Loucy (cell line): ENCODE data around the gene SLAMF1.

Experiments used
- H2AFZ ChIP-seq: fragments of 200-600 bp; sonication (generic); 2 replicates; pipeline ENCODE4 v1.6.0; 2016; ENCODE audit warnings: antibody characterized with exemption, mild to moderate bottlenecking, low read length, moderate library complexity
- H3F3A ChIP-seq: fragments of 200-600 bp; 2 replicates; pipeline ENCODE4 v1.6.0; 2016; ENCODE audit warnings: antibody characterized with exemption, low read depth, mild to moderate bottlenecking
- H3K27me3 ChIP-seq: fragments of 200-600 bp; sonication (generic); 2 replicates; pipeline ENCODE4 v1.6.1; 2014; ENCODE audit warnings: low read length, mild to moderate bottlenecking; ENCODE audit not compliant: insufficient read depth, poor library complexity, severe bottlenecking
- H3K36me3 ChIP-seq: fragments of 200-600 bp; sonication (generic); 2 replicates; pipeline ENCODE4 v1.6.1; 2016; ENCODE audit warnings: low read length; ENCODE audit not compliant: insufficient read depth
- H3K4me1 ChIP-seq: fragments of 200-600 bp; sonication (generic); 2 replicates; pipeline ENCODE4 v1.5.1; 2014; ENCODE audit warnings: low read length, mild to moderate bottlenecking; ENCODE audit not compliant: insufficient read depth, poor library complexity, severe bottlenecking
- H3K4me2 ChIP-seq: fragments of 200-600 bp; sonication (generic); 2 replicates; pipeline ENCODE4 v1.6.0; 2014; ENCODE audit warnings: antibody characterized with exemption, low read length, low read depth, mild to moderate bottlenecking; ENCODE audit not compliant: poor library complexity, severe bottlenecking
- H3K4me3 ChIP-seq: fragments of 200-600 bp; sonication (generic); 2 replicates; pipeline ENCODE4 v1.5.1; 2014; ENCODE audit warnings: low read length, mild to moderate bottlenecking, mixed read lengths; ENCODE audit not compliant: poor library complexity, severe bottlenecking
- H3K79me2 ChIP-seq: fragments of 200-600 bp; sonication (generic); 2 replicates; pipeline ENCODE4 v1.6.1; 2014; ENCODE audit warnings: low read length; ENCODE audit not compliant: insufficient read depth
- H3K9ac ChIP-seq: fragments of 200-600 bp; sonication (generic); 2 replicates; pipeline ENCODE4 v1.6.0; 2014; ENCODE audit warnings: mild to moderate bottlenecking, low read depth, low read length, moderate library complexity; ENCODE audit not compliant: poor library complexity, severe bottlenecking
- H3K9me2 ChIP-seq: fragments of 200-600 bp; sonication (generic); replicated peaks from 2 replicates; pipeline ENCODE4 v1.6.1; 2016; ENCODE audit warnings: low read depth, low read length, mixed read lengths
- H3K9me3 ChIP-seq: fragments of 200-600 bp; sonication (generic); 2 replicates; pipeline ENCODE4 v1.6.1; 2014; ENCODE audit warnings: mild to moderate bottlenecking, antibody characterized with exemption, low read length, low read depth; ENCODE audit not compliant: insufficient read depth
- H4K20me1 ChIP-seq: fragments of 200-600 bp; sonication (generic); 2 replicates; pipeline ENCODE4 v1.6.0; 2014; ENCODE audit warnings: antibody characterized with exemption, low read length, mild to moderate bottlenecking; ENCODE audit not compliant: insufficient read depth, poor library complexity, severe bottlenecking
- CTCF ChIP-seq: fragments of 200-600 bp; sonication (generic); conservative IDR thresholded peaks from 2 replicates; pipeline ENCODE4 v1.5.1; 2014; ENCODE audit warnings: mild to moderate bottlenecking, antibody characterized with exemption, low read length
- EZH2phosphoT487 ChIP-seq: fragments of 200-600 bp; IDR thresholded peaks from 2 replicates; pipeline ENCODE4 v1.6.1; 2018; ENCODE audit warnings: antibody characterized with exemption, mild to moderate bottlenecking, moderate library complexity, borderline replicate concordance

The SLAMF1 gene

GRCh38 chr1:160579216-160579701 is 67.6 kb downstream of the SLAMF1 start, which contains the start of gene CD84:
Gene CD84 (minus strand): TSS chr1:160579496. CDS start chr1:160579437, 59 bp downstream.
- H3K4me2 ChIP-seq = peak within 1 kb of the TSS; percentile 78
- H3K36me3 ChIP-seq = no peaks in the 10 kb centered on the region
- H3K4me3 ChIP-seq = peak within 1 kb of the TSS; percentile 74
- peaks cover 31% of the 10 kb centered on the region for H3K79me2 ChIP-seq
- H3K9ac ChIP-seq = peak within 1 kb of the TSS; percentile 75
- no peaks in the 10 kb centered on the region for H4K20me1 ChIP-seq
- H3K9me2 ChIP-seq = no peaks in the 10 kb centered on the region
- peaks cover 3% of the 10 kb centered on the region; the same call in 1 of the 2 replicates for H3K9me3 ChIP-seq
- H3K4me1 ChIP-seq = peaks cover 69% of the 10 kb centered on the region
- H3K27me3 ChIP-seq = peaks cover 5% of the 10 kb centered on the region
- no peaks in the 10 kb centered on the region for H3F3A ChIP-seq
- peak within 1 kb of the TSS; percentile 77 for H2AFZ ChIP-seq
- TF ChIP-seq EZH2phosphoT487 = no peak
- TF ChIP-seq CTCF = no peak

- peak overlapping the region; percentile 74 for H3K4me3 ChIP-seq
- peaks cover 5% of the 10 kb centered on the region for H3K27me3 ChIP-seq
- H4K20me1 ChIP-seq = no peaks in the 10 kb centered on the region
- peaks cover 31% of the 10 kb centered on the region for H3K79me2 ChIP-seq
- no peaks in the 10 kb centered on the region for H3K9me2 ChIP-seq
- TF ChIP-seq CTCF (no peak), EZH2phosphoT487 (no peak)
- peak overlapping the region; percentile 75 for H3K9ac ChIP-seq
- no peaks in the 10 kb centered on the region for H3K36me3 ChIP-seq
- no peaks in the 10 kb centered on the region for H3F3A ChIP-seq
- H2AFZ ChIP-seq = peak overlapping the region; percentile 77
- H3K9me3 ChIP-seq = peaks cover 3% of the 10 kb centered on the region; the same call in 1 of the 2 replicates
- peaks cover 69% of the 10 kb centered on the region for H3K4me1 ChIP-seq
- H3K4me2 ChIP-seq = peak overlapping the region; percentile 78
These were observed 68.2 kb downstream of the SLAMF1 start for GRCh38 chr1:160578525-160579191.

- H3K36me3 ChIP-seq = no peaks in the 10 kb centered on the region
- no peaks in the 10 kb centered on the region for H3K9me2 ChIP-seq
- H3F3A ChIP-seq = no peaks in the 10 kb centered on the region
- peaks cover 69% of the 10 kb centered on the region for H3K4me1 ChIP-seq
- peak overlapping the region; percentile 74 for H3K4me3 ChIP-seq
- peak overlapping the region; percentile 75 for H3K9ac ChIP-seq
- H3K79me2 ChIP-seq = peaks cover 32% of the 10 kb centered on the region
- H2AFZ ChIP-seq = no peak overlapping the region
- H3K4me2 ChIP-seq = peak overlapping the region; percentile 78
- no peaks in the 10 kb centered on the region for H4K20me1 ChIP-seq
- peaks cover 10% of the 10 kb centered on the region for H3K27me3 ChIP-seq
- peaks cover 3% of the 10 kb centered on the region; the same call in 1 of the 2 replicates for H3K9me3 ChIP-seq
- TF ChIP-seq CTCF (0 out of 2 replicates have a peak, but pooled peaks have one; percentile 22), EZH2phosphoT487 (no peak)
These were observed 68.7 kb downstream of the SLAMF1 start for GRCh38 chr1:160578175-160578524.
